ENCODE results near the gene BAD. TPM values are rescaled to one million over a fixed set of nuclear protein-coding genes. Genes with fewer than 3 reads are reported as not detected.

The BAD gene
- total and polyA plus RNA-seq, 10 of the 15 experiments (the other 5 are each of a cell fraction or from before 2014, with no cell fraction given): 1.5 to 67.2 (median 39.6) TPM

GRCh38 chr11:64230171-64230984 is 54.1 kb downstream of the BAD start, which contains the start of gene DNAJC4 (continued):
- peak; percentile 56; the same call in 1 of the 2 replicates for TF ChIP-seq CREM (IDR thresholded peaks at IDR 0.05; ENCODE audit: low read depth)
- TF ChIP-seq ELK1 (IDR thresholded peaks at IDR 0.05; ENCODE audit: low read depth, low read length): no peak
- TF ChIP-seq, protein P1, sequence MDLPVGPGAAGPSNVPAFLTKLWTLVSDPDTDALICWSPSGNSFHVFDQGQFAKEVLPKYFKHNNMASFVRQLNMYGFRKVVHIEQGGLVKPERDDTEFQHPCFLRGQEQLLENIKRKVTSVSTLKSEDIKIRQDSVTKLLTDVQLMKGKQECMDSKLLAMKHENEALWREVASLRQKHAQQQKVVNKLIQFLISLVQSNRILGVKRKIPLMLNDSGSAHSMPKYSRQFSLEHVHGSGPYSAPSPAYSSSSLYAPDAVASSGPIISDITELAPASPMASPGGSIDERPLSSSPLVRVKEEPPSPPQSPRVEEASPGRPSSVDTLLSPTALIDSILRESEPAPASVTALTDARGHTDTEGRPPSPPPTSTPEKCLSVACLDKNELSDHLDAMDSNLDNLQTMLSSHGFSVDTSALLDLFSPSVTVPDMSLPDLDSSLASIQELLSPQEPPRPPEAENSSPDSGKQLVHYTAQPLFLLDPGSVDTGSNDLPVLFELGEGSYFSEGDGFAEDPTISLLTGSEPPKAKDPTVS (IDR thresholded peaks at IDR 0.05; ENCODE audit: low read depth, low read length): no peak
- TF ChIP-seq PML (IDR thresholded peaks at IDR 0.05; ENCODE audit: low read length): peak; percentile 67; the same call in 1 of the 2 replicates
- no peak for TF ChIP-seq CBX5 (IDR thresholded peaks at IDR 0.05; ENCODE audit: low read depth)
- no peak for TF ChIP-seq ESRRA (IDR thresholded peaks at IDR 0.05; ENCODE audit: low read length)
- TF ChIP-seq TCF7 (IDR thresholded peaks at IDR 0.05; ENCODE audit: borderline replicate concordance): no peak
- TF ChIP-seq SUPT20H (IDR thresholded peaks at IDR 0.05; ENCODE audit: borderline replicate concordance, control insufficient read depth, low read depth, low read length): no peak
- TF ChIP-seq ZSCAN29 (IDR thresholded peaks at IDR 0.05): no peak
- TF ChIP-seq SIN3A (IDR thresholded peaks at IDR 0.05; ENCODE audit: low read depth, low read length): no peak
- no peak for TF ChIP-seq ZNF24 (IDR thresholded peaks at IDR 0.05)
- no peak for TF ChIP-seq PBX3 (IDR thresholded peaks at IDR 0.05; ENCODE audit: insufficient replicate concordance, low read depth, low read length)
- no peak for TF ChIP-seq CEBPB (IDR thresholded peaks at IDR 0.05; ENCODE audit: borderline replicate concordance in 1 of 2, low read depth in 2 of 2, low read length in 2 of 2)
- no peak for TF ChIP-seq NR2C2 (IDR thresholded peaks at IDR 0.05; ENCODE audit: borderline replicate concordance, control insufficient read depth, insufficient read length, low read depth)
- TF ChIP-seq, protein P2, sequence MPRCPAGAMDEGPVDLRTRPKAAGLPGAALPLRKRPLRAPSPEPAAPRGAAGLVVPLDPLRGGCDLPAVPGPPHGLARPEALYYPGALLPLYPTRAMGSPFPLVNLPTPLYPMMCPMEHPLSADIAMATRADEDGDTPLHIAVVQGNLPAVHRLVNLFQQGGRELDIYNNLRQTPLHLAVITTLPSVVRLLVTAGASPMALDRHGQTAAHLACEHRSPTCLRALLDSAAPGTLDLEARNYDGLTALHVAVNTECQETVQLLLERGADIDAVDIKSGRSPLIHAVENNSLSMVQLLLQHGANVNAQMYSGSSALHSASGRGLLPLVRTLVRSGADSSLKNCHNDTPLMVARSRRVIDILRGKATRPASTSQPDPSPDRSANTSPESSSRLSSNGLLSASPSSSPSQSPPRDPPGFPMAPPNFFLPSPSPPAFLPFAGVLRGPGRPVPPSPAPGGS (IDR thresholded peaks at IDR 0.05; ENCODE audit: borderline replicate concordance, insufficient read depth, low read depth, low read length, poor library complexity, severe bottlenecking): no peak
- no peak for TF ChIP-seq LARP7 (IDR thresholded peaks at IDR 0.05)
- no peak for TF ChIP-seq CUX1 (IDR thresholded peaks at IDR 0.05; ENCODE audit: insufficient replicate concordance, low read depth, low read length)
- no peak for TF ChIP-seq HDAC6 (IDR thresholded peaks at IDR 0.05; ENCODE audit: unreplicated experiment)
- no peak for TF ChIP-seq FOXK2 (IDR thresholded peaks at IDR 0.05)
